HG03432 (cell line): ENCODE data around the gene TCTN2.

Source experiments
- ATAC-seq: cut with Tn5 transposase; IDR thresholded peaks from one replicate; pipeline ENCODE4 v1.9.1; 2021; ENCODE audit warnings: mild to moderate bottlenecking, moderate library complexity; ENCODE audit not compliant: unreplicated experiment

Gene TCTN2

GRCh38 chr12:123670882-123671728 is at the start of gene TCTN2:
TSS of gene TCTN2 (plus strand) at chr12:123671113. CDS start at chr12:123671241, 128 bp downstream.
- ATAC-seq, result peak; percentile 100

GRCh38 chr12:123621619-123622530 is 49.0 kb upstream of the TCTN2 start:
- no peak for ATAC-seq

GRCh38 chr12:123633379-123634141 is 37.4 kb upstream of the TCTN2 start, which contains the start of the genes EIF2B1 and GTF2H3:
TSS of gene EIF2B1 (minus strand) at chr12:123633686. CDS start at chr12:123633557, 129 bp downstream.
TSS of gene GTF2H3 (plus strand) at chr12:123633829. CDS start at chr12:123633860, 31 bp downstream.
- peak; percentile 96 for ATAC-seq

- no peak for ATAC-seq
Measured at GRCh38 chr12:123634142-123634561, 36.8 kb upstream of the TCTN2 start.

GRCh38 chr12:123643911-123644310 is 27.0 kb upstream of the TCTN2 start:
- ATAC-seq, result no peak

GRCh38 chr12:123645380-123645779 is 25.5 kb upstream of the TCTN2 start:
- ATAC-seq, result no peak

GRCh38 chr12:123645878-123646277 is 25.0 kb upstream of the TCTN2 start:
- ATAC-seq, result no peak

- ATAC-seq, result no peak
Measured at GRCh38 chr12:123648401-123648800, 22.5 kb upstream of the TCTN2 start.

GRCh38 chr12:123654129-123654701 is 16.7 kb upstream of the TCTN2 start:
- ATAC-seq, result no peak

- ATAC-seq, result peak; percentile 89
Measured at GRCh38 chr12:123655420-123655819, 15.5 kb upstream of the TCTN2 start.

- ATAC-seq, result no peak
Measured at GRCh38 chr12:123656392-123656791, 14.5 kb upstream of the TCTN2 start.

GRCh38 chr12:123657211-123657610 is 13.7 kb upstream of the TCTN2 start:
- no peak for ATAC-seq

GRCh38 chr12:123659996-123660727 is 10.8 kb upstream of the TCTN2 start:
- ATAC-seq, result no peak

- ATAC-seq, result no peak
Measured at GRCh38 chr12:123667771-123668170, 3.1 kb upstream of the TCTN2 start.

GRCh38 chr12:123671876-123672275 is 963 bp downstream of the TCTN2 start:
- ATAC-seq, result no peak

- ATAC-seq, result no peak
Measured at GRCh38 chr12:123675436-123675835, 4.5 kb downstream of the TCTN2 start.

- no peak for ATAC-seq
Measured at GRCh38 chr12:123676616-123677320, 5.9 kb downstream of the TCTN2 start.

- no peak for ATAC-seq
Measured at GRCh38 chr12:123678981-123679380, 8.1 kb downstream of the TCTN2 start.

- no peak for ATAC-seq
Measured at GRCh38 chr12:123681605-123682004, 10.7 kb downstream of the TCTN2 start.
